HepG2 (cell line): ENCODE measurements around the gene DGCR2. TPM values are rescaled to one million over a fixed set of nuclear protein-coding genes. Genes with fewer than 3 reads are reported as not detected.

Source experiments
- ATAC-seq: fragments of 200-7000 bp; cut with Tn5 transposase; 3 replicates; pipeline ENCODE4 v1.9.1; 2020; ENCODE audit warnings: mild to moderate bottlenecking, moderate library complexity
- BruUV-seq: library from RNA; stranded (reverse); fragments of 400-500 nt; replicated peaks from 2 replicates; lab custom pipeline; 2021; lab: Mats Ljungman, UMichigan
- CTCF ChIA-PET: fragments of 300-600 bp; formaldehyde crosslinking; extraction: SDS; loops from one replicate; lab custom pipeline; 2021; ENCODE audit warnings: low total read pairs, inconsistent platforms, low intra/inter-chr PET ratio; lab: Yijun Ruan, JAX
- POLR2A ChIA-PET: fragments of 350-600 bp; sonication (Branson Sonifier 250); formaldehyde crosslinking; loops from one replicate; lab custom pipeline; 2020; ENCODE audit warnings: antibody characterized with exemption, inconsistent platforms; lab: Yijun Ruan, JAX
- DNase-seq: peaks from one replicate; pipeline ENCODE4 v3.0.0-alpha.2; 2015; ENCODE audit warnings: low spot score
- FAIRE-seq: peaks from 3 replicates; lab custom pipeline; 2011; peaks lifted over from hg19 to GRCh38; lab: Jason Lieb, UNC
- H2AFZ ChIP-seq: one replicate; pipeline ENCODE4 v1.6.1; 2011; ENCODE audit warnings: low read length, inconsistent platforms
- H3K27ac ChIP-seq: fragments of 300-600 bp; 3 replicates; pipeline ENCODE4 v1.8.0; 2011; ENCODE audit warnings: mixed run types, mild to moderate bottlenecking, mixed read lengths, low read length, inconsistent platforms; ENCODE audit not compliant: insufficient read depth; ENCODE audit errors: extremely low read length
- H3K27me3 ChIP-seq, 2 experiments: fragments of 200-600 bp in 1 of 2; 2 replicates in 1 of 2; 3 replicates in 1 of 2; pipeline versions ENCODE4 v1.6.0 to v1.8.0; 2011; ENCODE audit warnings: low read length in 2 of 2, mild to moderate bottlenecking in 2 of 2, moderate library complexity in 2 of 2, inconsistent platforms in 1 of 2; ENCODE audit not compliant: insufficient read depth in 2 of 2, control insufficient read depth in 1 of 2
- H3K36me3 ChIP-seq, 2 experiments: fragments of 200-600 bp in 1 of 2; replicated peaks in 1 of 2; 2 replicates in 1 of 2; 3 replicates in 1 of 2; pipeline versions ENCODE4 v1.5.1 to v1.8.0; 2011; ENCODE audit warnings: low read length in 2 of 2, inconsistent platforms in 1 of 2; ENCODE audit not compliant: insufficient read depth in 2 of 2, control insufficient read depth in 1 of 2
- H3K4me1 ChIP-seq: 2 replicates; pipeline ENCODE4 v1.5.1; 2012; ENCODE audit warnings: low read length, inconsistent platforms; ENCODE audit not compliant: insufficient read depth
- H3K4me2 ChIP-seq: 2 replicates; pipeline ENCODE4 v1.6.0; 2011; ENCODE audit warnings: low read depth, low read length, inconsistent platforms
- H3K4me3 ChIP-seq, 3 experiments: fragments of 200-600 bp in 1 of 3; sonication (generic), shearing (Covaris generic) in 1 of 3; replicated peaks in 1 of 3; 2 replicates each; pipeline ENCODE4 v1.5.1; 2011 to 2016; ENCODE audit warnings: low read length in 3 of 3, inconsistent platforms in 2 of 3, low read depth in 2 of 3, mild to moderate bottlenecking in 2 of 3, control low read depth in 1 of 3, mixed read lengths in 1 of 3; ENCODE audit not compliant: insufficient read depth in 1 of 3
- H3K79me2 ChIP-seq: one replicate; pipeline ENCODE4 v1.6.1; 2011; ENCODE audit warnings: low read length, inconsistent platforms; ENCODE audit not compliant: insufficient read depth
- H3K9ac ChIP-seq: 2 replicates; pipeline ENCODE4 v1.6.0; 2011; ENCODE audit warnings: mild to moderate bottlenecking, low read depth, low read length, inconsistent platforms; ENCODE audit not compliant: insufficient read depth
- H3K9me3 ChIP-seq: 2 replicates; pipeline ENCODE4 v1.5.1; 2012; ENCODE audit warnings: mild to moderate bottlenecking, low read length
- H4K20me1 ChIP-seq: 2 replicates; pipeline ENCODE4 v1.6.0; 2011; ENCODE audit warnings: inconsistent platforms, mild to moderate bottlenecking, low read length, moderate library complexity; ENCODE audit not compliant: insufficient read depth
- BHLHE40 ChIP-seq: IDR thresholded peaks from 2 replicates; pipeline ENCODE4 v1.6.1; 2011; ENCODE audit warnings: low read length, improper control_type of control experiment
- KDM3A ChIP-seq: IDR thresholded peaks from 2 replicates; pipeline ENCODE4 v1.6.1; 2018; ENCODE audit warnings: low read depth, missing compliant biosample characterization
- MLLT10 ChIP-seq: sonication (generic); formaldehyde crosslinking; IDR thresholded peaks from 2 replicates; pipeline ENCODE4 v1.4.0; 2020; ENCODE audit warnings: missing genetic modification reagents
- RBM39 ChIP-seq: fragments of 200-400 bp; formaldehyde crosslinking; IDR thresholded peaks from one replicate; pipeline ENCODE4 v1.6.1; 2018; ENCODE audit warnings: antibody characterized with exemption, mild to moderate bottlenecking, low read depth, low read length; ENCODE audit not compliant: poor library complexity, severe bottlenecking
- ZC3H13 ChIP-seq: sonication (generic); formaldehyde crosslinking; IDR thresholded peaks from 2 replicates; pipeline ENCODE4 v1.8.1; 2023; ENCODE audit warnings: mild to moderate bottlenecking, missing genetic modification reagents, moderate library complexity
- ZMYM2 ChIP-seq: sonication (generic); formaldehyde crosslinking; IDR thresholded peaks from 2 replicates; pipeline ENCODE4 v1.8.0; 2022; ENCODE audit warnings: mild to moderate bottlenecking, missing genetic modification reagents
- ZNF121 ChIP-seq: sonication (generic); formaldehyde crosslinking; IDR thresholded peaks from 2 replicates; pipeline ENCODE4 v1.5.0; 2020; ENCODE audit warnings: mild to moderate bottlenecking, missing genetic modification reagents
- WGBS: methylation state at CpG from one replicate; pipeline ENCODE4 v1.1.6; 2017; ENCODE audit warnings: low lambda C conversion rate; 5-methylcytosine and 5-hydroxymethylcytosine counted together
- in situ Hi-C: cut with HindIII; loops from 2 replicates; pipeline ENCODE4 v1.10.0; 2017; ENCODE audit warnings: low pct_unique_long_range_greater_than_20kb; ENCODE audit not compliant: extremely low pct_ligation_motif_present
- intact Hi-C: fragments of 100-400 bp; cut with micrococcal nuclease; formaldehyde crosslinking; loops from one replicate; pipeline ENCODE4 v1.10.0; 2022; ENCODE audit not compliant: unreplicated experiment
- polyA plus RNA-seq, 8 experiments: library from polyadenylated mRNA; depleted of rRNA in 3 of 8; stranded (reverse) in 7 of 8; unstranded in 1 of 8; fragments of >200 nt; fragmentation: Illumina TruSeq in 4 of 8; extraction: Trizol in 4 of 8; gene quantifications; 2 replicates each; pipeline versions ENCODE4 v1.2.1 to v1.2.3, GENCODE V29; 2011 to 2016; ENCODE audit warnings: low read depth in 4 of 8, missing spikeins in 1 of 8, mixed read lengths in 1 of 8; ENCODE audit not compliant: insufficient read depth in 1 of 8
- total RNA-seq, 5 experiments: library from RNA; depleted of rRNA; stranded (reverse); fragments of >200 nt; fragmentation: Illumina TruSeq; extraction: Trizol; gene quantifications; 2 replicates each; pipeline ENCODE4 v1.2.3, GENCODE V29; 2016; ENCODE audit warnings: low read depth in 1 of 5
- TF ChIP-seq, protein P1 (sequence below): IDR thresholded peaks from 2 replicates; pipeline ENCODE4 v1.6.1; 2016; ENCODE audit warnings: control low read depth
- TF ChIP-seq, protein P2 (sequence below): sonication (generic); formaldehyde crosslinking; IDR thresholded peaks from 2 replicates; pipeline ENCODE4 v1.4.0; 2020; ENCODE audit warnings: missing genetic modification reagents

DGCR2 gene
- total and polyA plus RNA-seq, 2 of the 13 experiments (the other 11 are each of a cell fraction or from before 2014, with no cell fraction given), result 23.1 to 35.3 TPM

DNA sequence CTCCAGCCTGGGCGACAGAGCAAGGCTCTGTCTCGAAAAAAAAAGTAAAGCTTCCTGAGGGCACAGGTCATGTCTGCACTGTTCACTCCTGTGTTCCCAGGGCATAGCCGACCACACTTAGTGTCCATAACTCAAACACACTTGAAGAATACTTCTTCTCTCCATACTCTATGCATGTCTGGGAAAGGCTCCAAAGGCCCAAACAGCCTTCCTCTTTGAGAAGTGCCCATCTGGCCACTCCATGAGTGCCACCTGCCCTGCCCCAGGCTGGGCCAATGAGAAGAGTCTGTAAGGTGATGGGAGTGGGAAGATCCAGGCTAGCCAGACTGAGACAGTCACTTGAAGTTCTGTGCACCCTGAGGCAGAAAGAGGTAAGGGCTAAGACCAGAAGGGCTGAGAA, 24.7 kb downstream of the DGCR2 start:
- Histone ChIP-seq H3K79me2 (peaks cover 29% of the 10 kb centered on the region), H3K27me3 (no peaks in the 10 kb centered on the region; a peak in 1 of 5 replicates), H2AFZ (no peak overlapping the region), H3K27ac (no peak overlapping the region), H3K4me3 (no peak overlapping the region), H4K20me1 (no peaks in the 10 kb centered on the region), H3K4me1 (peaks cover 4% of the 10 kb centered on the region), H3K36me3 (peaks cover 4 to 15% of the 10 kb centered on the region in 2 experiments; a peak in 4 of 5 replicates), H3K4me2 (no peak overlapping the region), H3K9ac (no peak overlapping the region), H3K9me3 (no peaks in the 10 kb centered on the region)
- CTCF ChIA-PET, result no interaction called here
- intact Hi-C loops (no loop called here), in situ Hi-C loops (no loop called here)
- no peak for TF ChIP-seq KDM3A (CRISPR knock-in tag)
- no peak for TF ChIP-seq MLLT10
- no peak for TF ChIP-seq ZMYM2 (CRISPR knock-in tag)
- TF ChIP-seq, protein P1, sequence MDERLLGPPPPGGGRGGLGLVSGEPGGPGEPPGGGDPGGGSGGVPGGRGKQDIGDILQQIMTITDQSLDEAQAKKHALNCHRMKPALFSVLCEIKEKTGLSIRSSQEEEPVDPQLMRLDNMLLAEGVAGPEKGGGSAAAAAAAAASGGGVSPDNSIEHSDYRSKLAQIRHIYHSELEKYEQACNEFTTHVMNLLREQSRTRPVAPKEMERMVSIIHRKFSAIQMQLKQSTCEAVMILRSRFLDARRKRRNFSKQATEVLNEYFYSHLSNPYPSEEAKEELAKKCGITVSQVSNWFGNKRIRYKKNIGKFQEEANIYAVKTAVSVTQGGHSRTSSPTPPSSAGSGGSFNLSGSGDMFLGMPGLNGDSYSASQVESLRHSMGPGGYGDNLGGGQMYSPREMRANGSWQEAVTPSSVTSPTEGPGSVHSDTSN (CRISPR knock-in tag), result no peak
- TF ChIP-seq RBM39, result no peak
- TF ChIP-seq ZC3H13 (CRISPR knock-in tag), result no peak
- no peak for TF ChIP-seq BHLHE40
- POLR2A ChIA-PET, result no interaction called here
- no TSS peak for BruUV-seq
- FAIRE-seq, result no peak
- DNase-seq, result no peak
- 100% methylated on average over 3 of the region's 3 CpGs for WGBS
- no peak for ATAC-seq

DNA sequence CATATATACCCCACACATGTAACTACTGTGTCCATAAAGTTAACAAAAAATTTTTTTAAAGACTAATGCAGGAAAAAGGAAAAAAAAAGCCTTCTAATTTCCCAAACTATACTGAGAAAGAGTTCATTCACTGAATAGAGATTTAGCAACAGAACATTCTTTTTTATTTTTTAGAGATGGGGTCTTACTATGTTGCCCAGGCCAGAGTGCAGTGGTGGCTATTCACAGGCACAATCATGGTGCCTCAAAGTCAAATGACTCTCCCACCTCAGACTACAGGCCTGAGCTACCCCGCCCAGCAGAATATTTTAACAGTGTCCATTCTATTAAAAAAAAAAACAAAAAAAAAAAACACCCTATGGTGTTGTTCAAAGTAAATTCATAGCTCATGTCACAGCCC, 25.7 kb downstream of the DGCR2 start:
- intact Hi-C loops (no loop called here), in situ Hi-C loops (no loop called here)
- no peak overlapping the region for H3K9ac ChIP-seq
- BruUV-seq, result no TSS peak
- no peak overlapping the region for H3K4me3 ChIP-seq
- no peak for ATAC-seq
- H3K36me3 ChIP-seq, result peaks cover 4 to 15% of the 10 kb centered on the region in 2 experiments; a peak in 4 of 5 replicates
- 0 out of 2 replicates have a peak, but pooled peaks have one; percentile 17 for TF ChIP-seq ZNF121 (CRISPR knock-in tag)
- TF ChIP-seq, protein P2, sequence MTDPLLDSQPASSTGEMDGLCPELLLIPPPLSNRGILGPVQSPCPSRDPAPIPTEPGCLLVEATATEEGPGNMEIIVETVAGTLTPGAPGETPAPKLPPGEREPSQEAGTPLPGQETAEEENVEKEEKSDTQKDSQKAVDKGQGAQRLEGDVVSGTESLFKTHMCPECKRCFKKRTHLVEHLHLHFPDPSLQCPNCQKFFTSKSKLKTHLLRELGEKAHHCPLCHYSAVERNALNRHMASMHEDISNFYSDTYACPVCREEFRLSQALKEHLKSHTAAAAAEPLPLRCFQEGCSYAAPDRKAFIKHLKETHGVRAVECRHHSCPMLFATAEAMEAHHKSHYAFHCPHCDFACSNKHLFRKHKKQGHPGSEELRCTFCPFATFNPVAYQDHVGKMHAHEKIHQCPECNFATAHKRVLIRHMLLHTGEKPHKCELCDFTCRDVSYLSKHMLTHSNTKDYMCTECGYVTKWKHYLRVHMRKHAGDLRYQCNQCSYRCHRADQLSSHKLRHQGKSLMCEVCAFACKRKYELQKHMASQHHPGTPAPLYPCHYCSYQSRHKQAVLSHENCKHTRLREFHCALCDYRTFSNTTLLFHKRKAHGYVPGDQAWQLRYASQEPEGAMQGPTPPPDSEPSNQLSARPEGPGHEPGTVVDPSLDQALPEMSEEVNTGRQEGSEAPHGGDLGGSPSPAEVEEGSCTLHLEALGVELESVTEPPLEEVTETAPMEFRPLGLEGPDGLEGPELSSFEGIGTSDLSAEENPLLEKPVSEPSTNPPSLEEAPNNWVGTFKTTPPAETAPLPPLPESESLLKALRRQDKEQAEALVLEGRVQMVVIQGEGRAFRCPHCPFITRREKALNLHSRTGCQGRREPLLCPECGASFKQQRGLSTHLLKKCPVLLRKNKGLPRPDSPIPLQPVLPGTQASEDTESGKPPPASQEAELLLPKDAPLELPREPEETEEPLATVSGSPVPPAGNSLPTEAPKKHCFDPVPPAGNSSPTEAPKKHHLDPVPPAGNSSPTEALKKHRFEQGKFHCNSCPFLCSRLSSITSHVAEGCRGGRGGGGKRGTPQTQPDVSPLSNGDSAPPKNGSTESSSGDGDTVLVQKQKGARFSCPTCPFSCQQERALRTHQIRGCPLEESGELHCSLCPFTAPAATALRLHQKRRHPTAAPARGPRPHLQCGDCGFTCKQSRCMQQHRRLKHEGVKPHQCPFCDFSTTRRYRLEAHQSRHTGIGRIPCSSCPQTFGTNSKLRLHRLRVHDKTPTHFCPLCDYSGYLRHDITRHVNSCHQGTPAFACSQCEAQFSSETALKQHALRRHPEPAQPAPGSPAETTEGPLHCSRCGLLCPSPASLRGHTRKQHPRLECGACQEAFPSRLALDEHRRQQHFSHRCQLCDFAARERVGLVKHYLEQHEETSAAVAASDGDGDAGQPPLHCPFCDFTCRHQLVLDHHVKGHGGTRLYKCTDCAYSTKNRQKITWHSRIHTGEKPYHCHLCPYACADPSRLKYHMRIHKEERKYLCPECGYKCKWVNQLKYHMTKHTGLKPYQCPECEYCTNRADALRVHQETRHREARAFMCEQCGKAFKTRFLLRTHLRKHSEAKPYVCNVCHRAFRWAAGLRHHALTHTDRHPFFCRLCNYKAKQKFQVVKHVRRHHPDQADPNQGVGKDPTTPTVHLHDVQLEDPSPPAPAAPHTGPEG (CRISPR knock-in tag), result no peak
- H3K4me2 ChIP-seq, result no peak overlapping the region
- ChIA-PET CTCF (no interaction called here), POLR2A (no interaction called here)
- H3K4me1 ChIP-seq, result peaks cover 10% of the 10 kb centered on the region
- DNase-seq, result no peak
- peaks cover 21% of the 10 kb centered on the region for H3K79me2 ChIP-seq
- WGBS, result 100% methylated on average over 1 of the region's 1 CpG
- H3K9me3 ChIP-seq, result no peaks in the 10 kb centered on the region
- H3K27me3 ChIP-seq, result no peaks in the 10 kb centered on the region; a peak in 1 of 5 replicates
- H4K20me1 ChIP-seq, result no peaks in the 10 kb centered on the region
- H3K27ac ChIP-seq, result no peak overlapping the region
- no peak for FAIRE-seq
- H2AFZ ChIP-seq, result no peak overlapping the region
